Sigmoid colon (tissue), 4 donors: ENCODE results near the gene ZNF136.

Experiments
- CTCF ChIP-seq, 4 experiments: fragments of 450-650 bp in 3 of 4; fragments of 200-600 bp in 1 of 4; IDR thresholded peaks; one replicate each; pipeline ENCODE4 v1.5.1; 2016 to 2019; ENCODE audit warnings: antibody characterized with exemption in 4 of 4, mild to moderate bottlenecking in 3 of 4, moderate library complexity in 2 of 4
- POLR2A ChIP-seq, 2 donors: fragments of 450-650 bp; IDR thresholded peaks; one replicate each; pipeline ENCODE4 v1.6.1; 2016; ENCODE audit warnings: antibody characterized with exemption in 2 of 2, mild to moderate bottlenecking in 2 of 2, moderate library complexity in 2 of 2
- POLR2AphosphoS5 ChIP-seq, 4 donors: sonication (generic); formaldehyde crosslinking; IDR thresholded peaks; one replicate each; pipeline ENCODE4 v1.6.1; 2017; ENCODE audit warnings: antibody characterized with exemption in 4 of 4

- no peak for TF ChIP-seq CTCF (IDR thresholded peaks at IDR 0.05)
- no peak for TF ChIP-seq POLR2AphosphoS5 (IDR thresholded peaks at IDR 0.05)
- TF ChIP-seq POLR2A (IDR thresholded peaks at IDR 0.05), result no peak
Observed at GRCh38 chr19:12229990-12230389, 67.1 kb downstream of the ZNF136 start.
